Umbilical cord (tissue), 2 donors: ENCODE data around the gene PPP6R2. TPM values are rescaled to one million over a fixed set of nuclear protein-coding genes. Genes with fewer than 3 reads are reported as not detected.

Experiments used
- DNase-seq: peaks from one replicate; pipeline ENCODE4 v3.0.0-alpha.2; 2015; ENCODE audit warnings: low spot score
- total RNA-seq: library from RNA; depleted of rRNA; stranded (reverse); fragments of >200 nt; gene quantifications from one replicate; pipeline ENCODE4 v1.2.3, GENCODE V29; 2014; ENCODE audit warnings: low replicate concordance; ENCODE audit not compliant: insufficient read depth

Gene PPP6R2, protein sequence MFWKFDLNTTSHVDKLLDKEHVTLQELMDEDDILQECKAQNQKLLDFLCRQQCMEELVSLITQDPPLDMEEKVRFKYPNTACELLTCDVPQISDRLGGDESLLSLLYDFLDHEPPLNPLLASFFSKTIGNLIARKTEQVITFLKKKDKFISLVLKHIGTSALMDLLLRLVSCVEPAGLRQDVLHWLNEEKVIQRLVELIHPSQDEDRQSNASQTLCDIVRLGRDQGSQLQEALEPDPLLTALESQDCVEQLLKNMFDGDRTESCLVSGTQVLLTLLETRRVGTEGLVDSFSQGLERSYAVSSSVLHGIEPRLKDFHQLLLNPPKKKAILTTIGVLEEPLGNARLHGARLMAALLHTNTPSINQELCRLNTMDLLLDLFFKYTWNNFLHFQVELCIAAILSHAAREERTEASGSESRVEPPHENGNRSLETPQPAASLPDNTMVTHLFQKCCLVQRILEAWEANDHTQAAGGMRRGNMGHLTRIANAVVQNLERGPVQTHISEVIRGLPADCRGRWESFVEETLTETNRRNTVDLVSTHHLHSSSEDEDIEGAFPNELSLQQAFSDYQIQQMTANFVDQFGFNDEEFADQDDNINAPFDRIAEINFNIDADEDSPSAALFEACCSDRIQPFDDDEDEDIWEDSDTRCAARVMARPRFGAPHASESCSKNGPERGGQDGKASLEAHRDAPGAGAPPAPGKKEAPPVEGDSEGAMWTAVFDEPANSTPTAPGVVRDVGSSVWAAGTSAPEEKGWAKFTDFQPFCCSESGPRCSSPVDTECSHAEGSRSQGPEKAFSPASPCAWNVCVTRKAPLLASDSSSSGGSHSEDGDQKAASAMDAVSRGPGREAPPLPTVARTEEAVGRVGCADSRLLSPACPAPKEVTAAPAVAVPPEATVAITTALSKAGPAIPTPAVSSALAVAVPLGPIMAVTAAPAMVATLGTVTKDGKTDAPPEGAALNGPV
- total RNA-seq, result 43.8 TPM

DNA sequence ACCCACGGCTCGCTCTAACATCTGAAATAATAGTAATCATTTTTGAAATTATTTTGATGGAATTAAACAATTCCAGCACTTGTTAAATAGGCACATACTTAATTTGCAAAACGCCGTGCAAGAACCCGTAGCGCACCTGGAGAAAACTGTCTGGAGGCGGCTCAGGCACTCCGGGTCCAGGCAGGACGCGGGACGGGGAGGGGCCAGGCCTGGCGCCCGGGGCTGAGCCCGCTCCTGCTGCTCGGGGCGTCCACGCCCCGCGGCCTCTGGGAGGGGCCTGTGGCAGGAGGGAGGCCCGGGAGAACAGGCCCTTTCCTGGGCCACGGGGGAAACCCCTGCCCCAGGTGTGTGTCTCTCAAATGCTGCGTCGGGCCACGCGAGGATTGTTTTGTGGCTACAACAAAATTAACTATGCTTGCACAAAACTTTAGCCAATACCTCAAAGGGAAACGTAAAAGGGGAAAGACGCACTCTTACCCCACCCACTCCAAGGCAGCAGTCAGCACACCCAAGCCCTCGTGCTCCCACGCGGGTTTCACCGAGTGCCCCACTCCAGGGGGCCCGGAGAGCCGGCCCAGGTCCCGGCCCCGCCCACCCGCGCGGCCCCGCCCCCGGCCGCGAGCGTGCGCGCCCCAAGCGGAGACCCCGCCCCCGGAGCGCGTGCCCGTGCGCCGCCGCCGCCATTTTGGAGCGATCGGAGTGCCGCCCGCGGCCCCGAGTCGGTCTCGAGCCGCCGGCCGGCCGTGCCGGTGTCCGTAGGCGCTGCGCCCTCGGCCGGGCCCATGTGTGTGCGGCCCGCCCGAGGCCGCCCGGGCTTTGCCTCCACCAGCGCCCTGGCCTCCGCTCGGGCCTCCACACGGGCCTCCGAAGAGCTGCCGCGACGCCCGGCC is at the start of gene PPP6R2:
Gene PPP6R2 (plus strand): TSS at position 677 of the 890 bp plus-strand sequence. CDS start 50,582 bp downstream, outside the sequence.
- DNase-seq, result peak; percentile 69

DNA sequence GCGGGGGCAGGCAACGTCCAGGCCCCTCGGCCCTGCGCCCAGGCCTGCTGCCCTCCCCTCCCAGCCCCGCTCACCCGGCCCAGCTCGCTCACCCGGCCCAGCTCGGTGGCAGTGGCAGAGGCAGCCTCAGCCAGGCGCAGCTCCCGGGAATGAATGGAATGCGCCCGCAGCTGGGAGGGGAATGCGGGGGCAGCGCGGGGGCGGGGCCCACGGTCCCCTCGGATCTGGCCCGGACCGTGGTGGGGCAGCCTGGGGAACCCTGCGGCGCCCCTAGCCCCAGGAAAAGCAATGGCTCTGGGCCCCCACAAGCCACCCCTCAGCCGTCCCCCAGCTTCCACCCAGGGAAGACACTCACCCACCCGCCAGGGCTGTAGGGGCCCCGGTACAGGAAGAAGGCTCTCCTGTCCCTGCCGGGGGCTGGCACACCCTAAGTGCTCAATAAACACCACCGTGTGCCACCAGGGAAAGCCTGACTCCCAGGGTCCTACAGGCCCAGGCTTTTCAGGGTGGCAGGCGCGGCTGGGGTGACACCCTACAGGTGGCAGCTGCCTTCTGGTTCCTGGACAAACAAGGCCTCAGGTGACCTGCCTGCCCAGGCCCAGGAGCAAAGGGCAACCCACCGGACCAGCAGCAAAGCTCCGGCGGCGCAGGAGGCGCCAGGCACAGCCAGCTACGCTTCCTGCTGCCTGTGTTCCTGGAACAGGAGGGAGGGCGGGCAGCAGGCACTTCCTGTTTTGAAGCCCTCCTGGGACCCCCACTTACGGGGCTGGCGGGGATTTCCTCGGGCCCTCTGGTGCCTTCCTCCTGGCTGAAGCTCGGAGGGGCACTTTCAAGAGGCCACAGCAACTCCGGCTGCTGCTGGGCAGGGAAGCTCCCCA is 49.4 kb upstream of the PPP6R2 start:
- DNase-seq, result peak; percentile 82

DNA sequence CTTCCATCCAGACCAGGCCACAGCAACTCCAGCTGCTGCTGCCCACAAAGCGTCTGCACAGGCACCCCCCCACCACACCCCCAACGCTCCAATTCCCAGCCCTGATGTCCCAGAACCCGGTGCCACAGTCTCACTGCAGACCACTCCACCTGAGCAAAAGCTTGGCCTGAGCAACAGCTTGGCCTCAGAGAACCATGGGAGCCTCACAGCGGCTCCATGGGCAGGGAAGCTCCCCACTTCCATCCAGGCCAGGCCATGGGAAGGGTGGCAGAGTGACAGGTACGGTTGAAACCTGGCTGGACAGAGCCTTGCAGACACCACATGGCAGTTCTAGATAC is 48.8 kb upstream of the PPP6R2 start:
- DNase-seq, result no peak

DNA sequence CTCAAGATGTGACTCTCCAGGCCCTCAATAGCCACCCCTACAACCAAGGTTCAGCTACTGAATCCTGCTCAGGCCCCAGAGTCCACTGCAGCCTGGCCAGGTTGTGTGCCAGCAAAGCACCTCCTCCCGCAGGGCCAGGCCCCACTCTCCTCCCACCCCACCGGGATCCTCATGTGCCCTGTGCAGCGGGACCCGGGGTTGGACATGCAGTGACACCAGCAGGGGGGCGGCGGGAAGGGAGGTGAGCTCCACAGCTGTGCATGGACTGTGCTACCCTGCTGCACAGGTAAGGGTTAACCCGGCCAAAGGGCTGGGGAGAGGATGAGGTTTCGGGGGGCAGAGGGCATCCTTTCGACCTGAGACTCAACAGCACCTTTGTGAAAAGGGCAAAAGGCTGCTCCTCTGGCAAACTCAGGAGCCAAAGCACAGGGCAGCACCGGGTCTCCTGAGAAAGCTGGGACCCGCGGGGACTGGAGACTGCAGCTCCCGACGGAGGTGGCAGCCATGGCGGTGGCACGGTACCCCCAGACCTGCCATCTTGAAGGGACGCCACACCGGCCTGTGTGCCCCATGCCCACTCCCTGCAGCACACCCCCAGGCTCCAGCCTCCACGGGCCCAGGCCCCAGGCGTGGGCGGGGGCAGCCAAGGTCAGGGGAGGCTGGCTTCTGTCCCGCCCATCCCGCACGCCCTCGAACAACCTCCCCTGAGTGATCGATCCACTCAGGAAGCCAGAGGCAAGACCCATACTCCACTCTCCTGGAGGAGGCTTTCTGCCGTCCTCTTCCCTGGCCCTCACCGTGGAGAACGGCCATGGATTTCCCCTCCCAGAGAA is 46.3 kb upstream of the PPP6R2 start:
- no peak for DNase-seq

DNA sequence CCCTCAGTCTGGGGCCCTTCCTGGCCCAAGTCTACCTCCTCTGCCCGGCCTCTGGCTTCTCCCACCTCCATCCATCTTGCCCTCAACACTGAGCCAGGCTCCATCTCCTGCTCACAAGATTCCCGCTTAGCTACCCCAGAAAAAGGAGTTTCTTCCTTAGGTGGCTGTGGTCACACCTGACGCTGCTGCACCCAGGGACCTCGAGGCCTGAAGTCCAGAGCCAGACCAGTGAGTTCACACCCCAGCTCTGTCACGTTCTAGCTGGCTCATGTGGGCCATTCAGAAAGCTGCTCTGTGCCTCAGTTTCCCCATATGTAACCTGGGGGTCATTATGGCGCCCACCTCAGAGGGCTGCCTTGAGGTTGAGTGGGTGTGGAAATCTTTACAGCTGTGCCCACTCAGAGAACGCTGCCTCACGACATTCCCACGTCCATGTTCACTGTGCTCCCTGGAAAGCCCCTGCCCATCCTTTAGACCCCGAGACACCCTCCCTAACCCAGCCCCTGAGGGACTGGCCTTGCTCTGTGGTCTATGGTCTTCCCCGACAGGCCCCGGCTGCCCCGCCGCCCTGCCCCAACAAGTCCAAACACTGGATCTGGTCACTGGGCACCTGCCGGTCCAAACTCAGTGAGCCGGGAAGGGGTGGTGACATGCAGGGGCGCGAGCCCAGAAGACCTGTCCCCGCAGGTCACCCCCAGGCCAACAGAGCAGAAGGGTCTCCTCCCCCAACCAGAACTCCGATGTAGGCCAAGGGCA is 45.4 kb upstream of the PPP6R2 start:
- DNase-seq, result no peak

DNA sequence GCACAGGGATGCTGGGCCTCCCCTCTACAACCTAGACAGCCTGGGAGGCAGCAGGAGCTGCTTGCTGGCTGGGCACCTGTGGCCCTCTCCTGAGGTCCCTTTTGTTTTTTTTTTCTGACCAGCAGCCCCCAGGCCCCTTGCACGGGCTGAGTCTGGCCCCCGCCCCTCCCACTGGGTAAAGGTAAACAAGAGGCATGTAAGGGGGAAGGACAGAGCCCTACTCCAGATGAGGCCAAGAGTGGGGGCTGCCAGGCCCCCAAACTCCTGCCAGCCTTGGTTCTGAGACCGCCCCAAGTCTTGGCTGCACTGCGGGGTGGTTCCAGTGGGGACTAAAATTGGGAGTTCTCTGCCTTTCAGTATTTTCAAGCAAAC is 44.9 kb upstream of the PPP6R2 start:
- no peak for DNase-seq

DNA sequence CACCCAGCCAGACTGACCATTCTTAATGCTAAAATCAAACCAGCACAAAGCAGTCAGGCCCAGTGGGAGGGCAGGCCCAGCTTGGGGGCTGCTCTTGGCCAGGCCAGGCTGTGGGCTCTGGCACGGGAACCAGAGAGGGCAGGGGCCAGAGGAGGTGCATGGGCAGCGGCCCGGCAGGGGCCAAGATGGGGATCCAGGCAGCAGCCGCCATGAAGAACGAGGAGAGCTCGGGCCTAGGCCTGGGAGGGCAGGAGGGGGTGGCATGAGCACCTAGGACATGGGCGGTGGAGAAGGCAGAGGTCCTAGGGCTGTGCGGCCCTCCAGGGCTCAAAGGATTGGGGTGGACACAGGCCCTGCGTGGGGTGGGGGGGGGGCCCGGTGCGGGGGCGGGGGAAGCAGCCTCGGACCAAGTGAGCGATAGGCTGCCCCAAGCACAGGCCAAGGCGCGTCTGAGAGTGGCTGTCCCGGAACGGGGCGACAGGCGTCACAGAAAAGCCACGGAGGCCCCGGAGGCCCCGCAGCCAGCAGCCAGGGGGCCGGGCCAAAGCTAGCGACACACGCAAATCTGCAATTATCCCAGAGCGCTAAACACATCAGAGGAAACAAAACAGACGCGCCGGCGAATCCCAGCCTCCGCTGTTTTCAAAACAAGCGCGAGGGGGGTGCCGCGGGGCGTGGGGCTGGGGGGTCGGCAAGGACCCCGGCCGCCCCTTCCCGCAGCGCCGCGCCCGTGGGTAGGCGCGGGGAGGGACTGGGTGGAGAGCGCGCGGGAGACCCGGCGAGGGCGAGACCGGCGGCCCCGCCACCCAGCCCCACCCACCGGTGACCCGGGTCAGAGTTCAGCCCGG is 44.0 kb upstream of the PPP6R2 start:
- DNase-seq, result no peak

DNA sequence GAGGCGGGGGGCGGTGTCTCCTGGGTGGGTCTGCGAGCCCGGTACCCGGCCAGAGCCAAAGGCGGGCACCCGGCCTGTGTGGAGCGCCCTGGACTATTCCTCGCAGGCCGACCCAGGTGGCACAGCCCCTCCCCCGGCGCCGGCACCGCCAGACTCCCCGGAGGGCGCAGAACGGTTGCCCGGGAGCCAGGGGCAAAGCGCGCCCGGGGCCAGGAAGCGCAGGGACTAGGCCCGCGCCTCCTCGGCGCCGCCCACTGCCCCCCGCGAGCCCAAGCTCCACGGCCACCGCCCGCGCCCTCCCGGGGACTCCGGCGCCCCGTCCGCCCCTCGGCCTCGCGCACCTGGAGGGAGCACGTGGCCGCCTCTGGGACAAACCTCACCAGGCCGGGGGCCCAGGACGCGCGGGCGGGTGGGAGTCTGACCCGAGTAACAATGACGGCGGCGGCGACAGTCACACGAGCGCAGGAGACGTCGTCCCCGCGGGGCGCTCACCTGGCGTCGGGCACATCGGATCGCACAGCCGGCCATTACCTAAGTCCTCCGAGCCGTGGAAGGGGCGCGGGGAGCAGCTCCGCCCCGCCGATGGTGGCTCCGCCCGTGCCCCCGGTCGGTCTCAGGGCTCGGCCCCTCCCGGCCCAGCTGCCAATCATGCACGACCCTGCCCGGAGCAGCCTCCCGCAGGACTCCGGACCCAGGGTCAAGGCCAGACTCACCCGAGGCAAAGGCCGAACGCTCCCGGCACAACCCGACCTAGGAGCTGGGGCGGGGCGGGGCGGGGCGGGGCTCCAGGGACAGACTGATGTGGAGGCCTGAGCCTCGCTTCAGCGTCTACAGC is 43.1 kb upstream of the PPP6R2 start:
- DNase-seq, result no peak

DNA sequence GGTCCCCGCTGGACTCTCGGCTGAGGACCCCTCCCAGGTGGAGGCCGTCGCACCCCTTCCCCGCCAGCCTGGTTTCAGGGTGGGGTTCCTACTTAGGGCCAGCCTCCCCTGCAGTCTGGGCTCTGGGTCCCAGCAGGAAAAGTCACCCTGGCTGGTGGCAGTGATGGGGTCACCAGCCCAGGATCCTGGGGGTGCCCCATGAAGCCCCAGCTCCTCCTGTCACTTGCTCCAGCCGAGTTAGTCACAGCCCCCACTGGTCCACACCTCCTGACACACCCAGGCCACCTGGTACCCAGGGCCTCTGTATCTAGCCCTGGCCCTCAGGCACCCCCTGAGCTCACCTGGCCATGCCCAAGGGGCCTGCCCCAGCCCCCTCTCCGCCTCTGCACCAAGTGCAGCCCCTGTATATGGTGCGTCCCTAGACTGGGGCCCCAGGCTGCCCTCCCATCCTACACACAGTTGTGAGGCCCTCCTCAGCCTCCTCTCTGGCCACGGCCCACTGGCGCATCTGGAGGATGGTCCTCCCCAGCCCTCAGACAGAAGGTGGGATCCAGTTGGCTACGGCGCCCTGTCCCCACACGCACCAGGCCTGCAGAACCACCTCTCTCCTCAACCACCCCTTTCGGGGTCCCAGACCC is 42.4 kb upstream of the PPP6R2 start:
- no peak for DNase-seq

DNA sequence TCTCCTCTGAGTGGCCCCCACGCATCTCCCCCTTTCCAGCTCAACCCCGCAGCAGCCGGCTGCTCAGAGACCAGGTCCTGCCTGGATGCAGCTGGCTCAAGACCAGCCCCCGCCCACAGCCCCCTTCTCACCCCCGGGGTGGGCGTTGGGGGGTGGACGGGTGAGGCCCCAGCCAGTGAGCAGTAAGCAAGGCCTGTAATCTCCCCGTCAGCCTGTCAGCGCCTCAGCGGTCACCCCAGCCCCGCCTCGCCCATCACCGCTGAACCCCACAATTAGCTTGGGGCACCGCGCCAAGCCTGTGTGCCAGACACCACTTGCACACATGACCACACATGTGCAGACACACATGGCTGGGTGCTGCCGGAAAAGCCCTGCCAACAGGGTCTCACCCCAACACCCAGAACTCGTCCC is 41.5 kb upstream of the PPP6R2 start:
- DNase-seq, result no peak

DNA sequence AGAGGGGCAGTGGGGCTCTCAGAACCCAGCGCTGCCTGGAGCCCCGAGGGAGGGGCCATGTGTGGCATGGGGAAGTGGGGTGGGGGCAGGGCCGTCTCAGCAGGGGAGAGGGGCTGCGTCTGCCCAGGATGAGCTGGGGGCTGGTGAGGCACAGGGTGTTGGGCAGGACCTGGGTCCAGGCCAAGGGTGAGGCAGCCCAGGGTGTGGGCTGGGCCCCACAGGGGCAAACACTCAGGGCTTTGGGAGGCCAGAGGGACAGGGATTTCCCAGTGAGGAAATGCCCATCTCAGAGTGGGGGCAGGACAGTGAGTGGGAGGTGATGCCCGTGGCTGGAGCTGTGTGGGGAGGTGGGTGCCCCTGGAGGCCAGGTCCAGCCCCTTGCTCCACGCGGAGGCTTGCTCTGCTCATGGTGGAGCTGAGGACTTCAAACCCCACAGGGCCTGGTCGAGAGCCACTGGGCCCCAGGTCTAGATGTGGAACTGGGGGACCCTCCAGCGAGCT is 41.0 kb upstream of the PPP6R2 start:
- DNase-seq, result peak; percentile 59

DNA sequence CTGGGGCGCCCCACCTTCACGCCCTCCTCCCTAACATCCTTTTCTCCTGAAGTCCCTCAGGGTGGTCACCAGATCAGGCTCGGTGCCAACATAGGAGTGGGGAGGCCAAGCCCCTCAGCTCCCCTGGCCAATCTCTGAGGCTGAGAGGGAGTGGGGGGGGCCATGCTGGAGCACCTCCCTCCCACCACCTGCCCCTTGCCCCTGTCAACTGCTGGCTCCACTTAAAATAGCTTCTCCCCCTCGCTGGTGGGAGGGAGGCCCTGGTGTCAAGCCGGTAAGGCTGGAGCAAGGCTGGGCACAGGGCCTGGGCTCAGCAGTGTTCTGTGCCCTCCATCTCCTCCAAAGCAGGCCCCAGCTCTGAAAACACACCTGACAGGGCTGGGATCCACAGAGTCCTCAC is 40.6 kb upstream of the PPP6R2 start:
- DNase-seq, result no peak

DNA sequence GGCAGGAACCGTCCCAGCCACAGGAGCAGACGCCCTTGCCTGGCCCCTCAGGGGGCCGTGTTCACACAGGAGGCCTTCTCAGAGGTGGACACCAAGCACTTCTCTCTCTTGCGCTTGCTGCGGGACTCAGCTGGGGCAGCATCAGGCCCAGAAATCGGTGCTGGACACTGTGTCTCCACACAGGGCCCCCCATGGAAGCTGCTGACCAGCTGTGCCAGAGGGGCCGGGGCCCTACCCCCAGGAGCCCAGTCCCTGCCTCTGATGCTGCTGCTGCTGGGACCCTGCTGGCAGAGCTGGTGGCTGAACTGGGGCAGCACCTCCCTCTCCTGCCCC is 39.6 kb upstream of the PPP6R2 start:
- no peak for DNase-seq

DNA sequence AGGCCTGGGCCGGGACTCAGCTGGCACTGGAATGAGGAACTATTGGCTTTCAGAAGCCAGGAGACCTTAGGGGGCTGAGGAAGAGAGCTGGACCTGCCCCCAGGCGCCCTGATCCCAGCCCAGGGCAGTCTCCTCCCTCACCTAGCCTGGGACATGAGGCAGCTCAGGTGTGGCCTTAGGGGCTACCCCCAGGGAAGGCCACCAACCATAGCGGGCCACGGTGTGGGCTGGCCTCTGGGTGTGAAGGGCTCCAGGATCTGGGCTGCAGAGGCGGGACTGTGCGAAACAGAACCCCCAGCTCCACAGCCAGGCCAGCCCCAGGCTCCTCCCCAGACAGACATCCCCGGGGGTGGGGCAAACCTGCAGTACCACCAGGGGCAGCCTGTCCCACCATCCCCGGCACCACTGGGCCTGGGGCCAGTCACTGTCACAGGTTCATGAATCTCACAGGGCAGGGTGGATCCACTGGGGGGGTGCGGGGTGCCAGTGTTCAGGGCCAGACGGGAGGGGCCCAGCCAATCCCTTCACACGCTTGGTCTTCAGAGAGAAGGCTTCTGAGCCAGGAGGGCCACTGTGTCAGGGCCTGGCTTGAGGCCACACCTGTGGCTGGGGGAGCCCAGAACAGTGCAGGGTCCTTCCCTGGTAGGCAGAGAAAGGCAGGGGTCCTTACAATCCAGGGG is 39.1 kb upstream of the PPP6R2 start:
- DNase-seq, result peak; percentile 58

DNA sequence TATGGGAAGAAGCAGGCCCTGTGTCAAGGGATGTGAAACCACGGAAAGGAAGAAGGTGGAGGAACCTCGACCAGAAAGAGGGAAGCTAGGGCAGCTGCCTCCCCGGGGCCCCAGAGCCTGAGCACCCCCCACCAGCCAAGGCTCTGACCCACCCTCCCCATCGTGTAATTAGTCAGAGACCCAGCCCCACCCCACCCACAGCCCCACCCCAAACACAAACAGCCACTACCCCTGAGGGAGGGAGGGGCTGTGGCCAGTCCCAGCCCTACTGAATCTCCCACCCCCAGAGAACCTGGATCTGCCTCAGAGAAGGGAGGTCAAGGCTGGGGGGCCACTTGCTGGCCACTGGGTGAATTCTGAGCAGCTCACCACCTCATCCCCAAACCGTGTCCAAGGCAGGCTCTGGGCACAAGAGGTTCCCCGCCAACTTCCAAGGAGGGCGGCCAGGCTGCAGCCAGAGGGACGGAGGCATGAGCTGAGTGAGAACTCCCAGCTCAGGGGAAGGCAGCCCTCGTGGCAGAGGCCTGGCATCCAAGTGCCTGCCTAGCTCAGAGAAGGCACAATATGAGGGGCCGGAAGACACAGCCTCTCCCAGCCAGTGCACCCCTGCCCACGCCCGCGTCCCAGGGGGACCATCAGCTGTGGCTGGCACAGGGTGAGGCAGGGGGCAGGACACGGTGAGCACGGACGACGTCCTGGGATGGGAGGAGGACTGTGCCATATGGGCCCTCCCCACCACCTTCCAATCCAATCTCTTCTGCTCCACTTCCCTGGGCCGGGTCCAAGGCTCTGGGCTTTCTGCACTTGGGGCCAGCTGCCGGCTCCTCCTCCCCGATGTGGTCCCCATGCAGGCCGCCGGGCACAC is 38.4 kb upstream of the PPP6R2 start:
- peak; percentile 49 for DNase-seq
